OCI-LY7 (cell line): ENCODE results near the gene NF2.

ENCODE experiments used
- EZH2phosphoT487 ChIP-seq: fragments of 200-600 bp; sonication (generic); IDR thresholded peaks from 2 replicates; pipeline ENCODE4 v1.6.1; 2018; ENCODE audit warnings: low read depth, borderline replicate concordance, mild to moderate bottlenecking, mixed run types, antibody characterized with exemption, low read length, moderate library complexity, mixed read lengths
- TF ChIP-seq, protein P1 (sequence below): fragments of 200-600 bp; sonication (generic); conservative IDR thresholded peaks from 2 replicates; pipeline ENCODE4 v1.5.1; 2014; ENCODE audit warnings: mild to moderate bottlenecking, antibody characterized with exemption, low read length, moderate library complexity, mixed read lengths

DNA sequence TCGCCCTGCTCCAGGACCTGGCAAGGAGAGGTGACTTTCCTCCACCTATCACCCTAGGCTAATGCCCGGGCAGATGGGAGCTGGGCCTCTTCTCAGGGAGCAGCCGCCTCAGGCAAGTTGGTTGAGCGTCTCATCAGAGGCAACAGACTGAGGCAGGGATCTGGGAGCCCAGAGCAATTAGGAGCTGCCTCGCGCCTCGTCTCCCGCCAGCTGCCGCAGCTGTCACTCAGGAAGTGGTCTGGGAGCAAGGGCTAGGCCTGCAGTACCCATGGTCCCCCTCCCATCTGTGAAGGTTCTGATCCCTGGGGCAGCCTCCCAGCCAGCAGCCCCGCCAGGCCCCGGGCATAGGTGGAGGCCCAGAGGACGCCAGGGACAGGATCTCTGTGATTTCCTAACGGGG lies 111.8 kb downstream of the NF2 start:
- TF ChIP-seq, protein P1, sequence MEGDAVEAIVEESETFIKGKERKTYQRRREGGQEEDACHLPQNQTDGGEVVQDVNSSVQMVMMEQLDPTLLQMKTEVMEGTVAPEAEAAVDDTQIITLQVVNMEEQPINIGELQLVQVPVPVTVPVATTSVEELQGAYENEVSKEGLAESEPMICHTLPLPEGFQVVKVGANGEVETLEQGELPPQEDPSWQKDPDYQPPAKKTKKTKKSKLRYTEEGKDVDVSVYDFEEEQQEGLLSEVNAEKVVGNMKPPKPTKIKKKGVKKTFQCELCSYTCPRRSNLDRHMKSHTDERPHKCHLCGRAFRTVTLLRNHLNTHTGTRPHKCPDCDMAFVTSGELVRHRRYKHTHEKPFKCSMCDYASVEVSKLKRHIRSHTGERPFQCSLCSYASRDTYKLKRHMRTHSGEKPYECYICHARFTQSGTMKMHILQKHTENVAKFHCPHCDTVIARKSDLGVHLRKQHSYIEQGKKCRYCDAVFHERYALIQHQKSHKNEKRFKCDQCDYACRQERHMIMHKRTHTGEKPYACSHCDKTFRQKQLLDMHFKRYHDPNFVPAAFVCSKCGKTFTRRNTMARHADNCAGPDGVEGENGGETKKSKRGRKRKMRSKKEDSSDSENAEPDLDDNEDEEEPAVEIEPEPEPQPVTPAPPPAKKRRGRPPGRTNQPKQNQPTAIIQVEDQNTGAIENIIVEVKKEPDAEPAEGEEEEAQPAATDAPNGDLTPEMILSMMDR = no peak
- TF ChIP-seq EZH2phosphoT487 = no peak
